ENCODE measurements around the gene OPN4.
"Not testable (repeated sequence)": the region's sequence is repeated elsewhere in the genome, so short reads cannot be mapped to it uniquely, and the experiment has no call there.

The OPN4 gene

GRCh38 chr10:86642499-86642898 lies 11.8 kb upstream of the OPN4 start:
- FAIRE-seq (no peak), DNase-seq (ENCODE audit: insufficient read length, low spot score) (no peak)
- TF ChIP-seq CTCF (IDR thresholded peaks at IDR 0.05; ENCODE audit: insufficient read depth, missing control alignments): no peak

GRCh38 chr10:86644152-86644793 lies 10.1 kb upstream of the OPN4 start:
- TF ChIP-seq CTCF (IDR thresholded peaks at IDR 0.05; ENCODE audit: insufficient read depth, missing control alignments): no peak
- no peak for FAIRE-seq
- no peak for DNase-seq (ENCODE audit: insufficient read length, low spot score)

- FAIRE-seq (no peak), DNase-seq (ENCODE audit: insufficient read length, low spot score) (no peak)
- TF ChIP-seq CTCF (IDR thresholded peaks at IDR 0.05; ENCODE audit: insufficient read depth, missing control alignments): no peak
Measured at GRCh38 chr10:86644794-86645445, 9.4 kb upstream of the OPN4 start.

- not testable (repeated sequence) for DNase-seq (ENCODE audit: insufficient read length, low spot score); FAIRE-seq
Measured at GRCh38 chr10:86645621-86646165, 8.7 kb upstream of the OPN4 start.

GRCh38 chr10:86646532-86646931 lies 7.8 kb upstream of the OPN4 start:
- FAIRE-seq (no peak), DNase-seq (ENCODE audit: insufficient read length, low spot score) (no peak)
- TF ChIP-seq CTCF (IDR thresholded peaks at IDR 0.05; ENCODE audit: insufficient read depth, missing control alignments): no peak

GRCh38 chr10:86646933-86647332 lies 7.4 kb upstream of the OPN4 start:
- DNase-seq (ENCODE audit: insufficient read length, low spot score): no peak
- FAIRE-seq: no peak
- no peak for TF ChIP-seq CTCF (IDR thresholded peaks at IDR 0.05; ENCODE audit: insufficient read depth, missing control alignments)

GRCh38 chr10:86647773-86648703 lies 6.3 kb upstream of the OPN4 start:
- DNase-seq (ENCODE audit: insufficient read length, low spot score) (no peak), FAIRE-seq (no peak)
- no peak for TF ChIP-seq CTCF (IDR thresholded peaks at IDR 0.05; ENCODE audit: insufficient read depth, missing control alignments)

Data from D721Med (cell line).